ENCODE measurements around the gene MYB.

The MYB gene

DNA sequence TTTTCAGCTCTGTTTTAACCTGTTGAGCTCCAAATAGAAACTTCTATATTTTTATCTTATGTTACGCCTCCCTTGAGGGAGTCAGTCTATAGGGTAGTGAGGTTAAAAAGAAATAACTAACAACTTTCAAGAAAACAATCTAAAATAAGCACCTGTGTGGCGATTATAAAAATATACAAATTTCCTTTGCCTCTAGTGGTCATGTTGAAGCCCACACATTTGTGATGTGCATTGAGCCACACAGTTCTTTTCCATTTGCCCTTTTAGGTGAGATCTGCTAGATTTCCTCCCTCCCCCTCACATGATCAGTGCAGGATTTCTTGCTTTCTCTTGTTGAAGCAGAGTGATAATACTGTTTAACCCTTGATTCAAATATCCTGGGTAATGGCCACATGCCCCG lies 84.2 kb downstream of the MYB start:
- Histone ChIP-seq H3K4me1 (ENCODE audit: control insufficient read depth, insufficient read depth, low read length) (no peaks in the 10 kb centered on the region), H3K27ac (ENCODE audit: extremely low read depth, low read depth, low read length) (no peak overlapping the region), H3K4me3 (ENCODE audit: low read depth, low read length) (no peak overlapping the region), H3K9me3 (ENCODE audit: control insufficient read depth, insufficient read depth, low read depth, low read length) (no peaks in the 10 kb centered on the region), H3K36me3 (ENCODE audit: control insufficient read depth in 2 of 2, insufficient read depth in 1 of 2, low read length in 2 of 2) (no peaks in the 10 kb centered on the region)
- ChIA-PET CTCF (interaction anchor here (0.5 to 0.7 kb wide), 2 partner anchors 325 to 773 kb away, joined by 3 read pairs; no protein-coding TSS in a partner anchor), POLR2A (no interaction called here)
- TF ChIP-seq BCL6B (tag by site-specific recombination; IDR thresholded peaks at IDR 0.05) (no peak), ZNF140 (tag by site-specific recombination; IDR thresholded peaks at IDR 0.05) (no peak), ZNF311 (tag by site-specific recombination; IDR thresholded peaks at IDR 0.05; ENCODE audit: borderline replicate concordance) (no peak), MEIS1 (CRISPR knock-in tag; IDR thresholded peaks at IDR 0.05; ENCODE audit: borderline replicate concordance) (no peak), ZNF658 (tag by site-specific recombination; IDR thresholded peaks at IDR 0.05) (no peak), REPIN1 (tag by site-specific recombination; IDR thresholded peaks at IDR 0.05; ENCODE audit: low read depth) (no peak), ZNF585B (tag by site-specific recombination; IDR thresholded peaks at IDR 0.05) (no peak), BCL11A (tag by site-specific recombination; IDR thresholded peaks at IDR 0.05; ENCODE audit: low read depth) (no peak), HOXC10 (CRISPR knock-in tag; IDR thresholded peaks at IDR 0.05) (no peak), ZNF335 (tag by site-specific recombination; conservative IDR thresholded peaks at IDR 0.05) (no peak), ZNF514 (tag by site-specific recombination; IDR thresholded peaks at IDR 0.05) (no peak), ZNF16 (tag by site-specific recombination; IDR thresholded peaks at IDR 0.05; ENCODE audit: low read depth) (no peak), ZNF704 (tag by site-specific recombination; IDR thresholded peaks at IDR 0.05) (no peak), ZFP3 (tag by site-specific recombination; IDR thresholded peaks at IDR 0.05; ENCODE audit: low read depth) (no peak), ZNF23 (tag by site-specific recombination; IDR thresholded peaks at IDR 0.05; ENCODE audit: borderline replicate concordance) (no peak), ZNF426 (tag by site-specific recombination; IDR thresholded peaks at IDR 0.05) (no peak), BCL11B (tag by site-specific recombination; IDR thresholded peaks at IDR 0.05; ENCODE audit: low read depth) (no peak), ZNF580 (tag by site-specific recombination; IDR thresholded peaks at IDR 0.05) (no peak)
- TF ChIP-seq, protein P1, sequence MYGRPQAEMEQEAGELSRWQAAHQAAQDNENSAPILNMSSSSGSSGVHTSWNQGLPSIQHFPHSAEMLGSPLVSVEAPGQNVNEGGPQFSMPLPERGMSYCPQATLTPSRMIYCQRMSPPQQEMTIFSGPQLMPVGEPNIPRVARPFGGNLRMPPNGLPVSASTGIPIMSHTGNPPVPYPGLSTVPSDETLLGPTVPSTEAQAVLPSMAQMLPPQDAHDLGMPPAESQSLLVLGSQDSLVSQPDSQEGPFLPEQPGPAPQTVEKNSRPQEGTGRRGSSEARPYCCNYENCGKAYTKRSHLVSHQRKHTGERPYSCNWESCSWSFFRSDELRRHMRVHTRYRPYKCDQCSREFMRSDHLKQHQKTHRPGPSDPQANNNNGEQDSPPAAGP (tag by site-specific recombination; IDR thresholded peaks at IDR 0.05): no peak
- TF ChIP-seq, protein P2, sequence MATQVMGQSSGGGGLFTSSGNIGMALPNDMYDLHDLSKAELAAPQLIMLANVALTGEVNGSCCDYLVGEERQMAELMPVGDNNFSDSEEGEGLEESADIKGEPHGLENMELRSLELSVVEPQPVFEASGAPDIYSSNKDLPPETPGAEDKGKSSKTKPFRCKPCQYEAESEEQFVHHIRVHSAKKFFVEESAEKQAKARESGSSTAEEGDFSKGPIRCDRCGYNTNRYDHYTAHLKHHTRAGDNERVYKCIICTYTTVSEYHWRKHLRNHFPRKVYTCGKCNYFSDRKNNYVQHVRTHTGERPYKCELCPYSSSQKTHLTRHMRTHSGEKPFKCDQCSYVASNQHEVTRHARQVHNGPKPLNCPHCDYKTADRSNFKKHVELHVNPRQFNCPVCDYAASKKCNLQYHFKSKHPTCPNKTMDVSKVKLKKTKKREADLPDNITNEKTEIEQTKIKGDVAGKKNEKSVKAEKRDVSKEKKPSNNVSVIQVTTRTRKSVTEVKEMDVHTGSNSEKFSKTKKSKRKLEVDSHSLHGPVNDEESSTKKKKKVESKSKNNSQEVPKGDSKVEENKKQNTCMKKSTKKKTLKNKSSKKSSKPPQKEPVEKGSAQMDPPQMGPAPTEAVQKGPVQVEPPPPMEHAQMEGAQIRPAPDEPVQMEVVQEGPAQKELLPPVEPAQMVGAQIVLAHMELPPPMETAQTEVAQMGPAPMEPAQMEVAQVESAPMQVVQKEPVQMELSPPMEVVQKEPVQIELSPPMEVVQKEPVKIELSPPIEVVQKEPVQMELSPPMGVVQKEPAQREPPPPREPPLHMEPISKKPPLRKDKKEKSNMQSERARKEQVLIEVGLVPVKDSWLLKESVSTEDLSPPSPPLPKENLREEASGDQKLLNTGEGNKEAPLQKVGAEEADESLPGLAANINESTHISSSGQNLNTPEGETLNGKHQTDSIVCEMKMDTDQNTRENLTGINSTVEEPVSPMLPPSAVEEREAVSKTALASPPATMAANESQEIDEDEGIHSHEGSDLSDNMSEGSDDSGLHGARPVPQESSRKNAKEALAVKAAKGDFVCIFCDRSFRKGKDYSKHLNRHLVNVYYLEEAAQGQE (tag by site-specific recombination; IDR thresholded peaks at IDR 0.05): no peak

Data from HEK293 (cell line).